Keratinocyte (primary cell): ENCODE data around the gene DEFB132. TPM values are rescaled to one million over a fixed set of nuclear protein-coding genes. Genes with fewer than 3 reads are reported as not detected.

Experiments
- DNase-seq: peaks from one replicate; pipeline ENCODE4 v3.0.0-alpha.2; 2011; ENCODE audit warnings: low read depth, missing footprints, low spot score
- FAIRE-seq: peaks from 2 replicates; lab custom pipeline; 2011; peaks lifted over from hg19 to GRCh38; lab: Jason Lieb, UNC
- H2AFZ ChIP-seq: 2 replicates; pipeline ENCODE4 v1.6.0; 2012; ENCODE audit warnings: low read length, control low read depth, inconsistent platforms; ENCODE audit not compliant: control insufficient read depth
- H3K27ac ChIP-seq: 2 replicates; pipeline ENCODE4 v1.5.1; 2011; ENCODE audit warnings: low read length; ENCODE audit not compliant: control insufficient read depth, insufficient read depth
- H3K27me3 ChIP-seq: 3 replicates; pipeline ENCODE4 v1.6.0; 2011; ENCODE audit warnings: low read length; ENCODE audit not compliant: control insufficient read depth, insufficient read depth; ENCODE audit errors: extremely low read depth
- H3K36me3 ChIP-seq, 2 experiments: 2 replicates in 1 of 2; 3 replicates in 1 of 2; pipeline ENCODE4 v1.5.1; 2011; ENCODE audit warnings: low read length in 2 of 2, mild to moderate bottlenecking in 1 of 2; ENCODE audit not compliant: control insufficient read depth in 2 of 2, insufficient read depth in 2 of 2; ENCODE audit errors: extremely low read depth in 1 of 2
- H3K4me1 ChIP-seq: 3 replicates; pipeline ENCODE4 v1.5.1; 2011; ENCODE audit warnings: low read length; ENCODE audit not compliant: control insufficient read depth, insufficient read depth; ENCODE audit errors: extremely low read depth
- H3K4me2 ChIP-seq: 3 replicates; pipeline ENCODE4 v1.6.0; 2011; ENCODE audit warnings: low read depth, low read length; ENCODE audit not compliant: control insufficient read depth, insufficient read depth; ENCODE audit errors: extremely low read depth
- H3K4me3 ChIP-seq, 3 experiments: fragments of 200-600 bp in 1 of 3; sonication (generic) in 1 of 3; 2 replicates in 2 of 3; 3 replicates in 1 of 3; pipeline ENCODE4 v1.5.1; 2011 to 2016; ENCODE audit warnings: low read length in 3 of 3, mild to moderate bottlenecking in 3 of 3, control low read depth in 2 of 3, inconsistent platforms in 1 of 3, low read depth in 1 of 3, mixed read lengths in 1 of 3, mixed run types in 1 of 3, moderate library complexity in 1 of 3; ENCODE audit not compliant: control insufficient read depth in 2 of 3, insufficient read depth in 2 of 3; ENCODE audit errors: extremely low read depth in 1 of 3
- H3K79me2 ChIP-seq: 2 replicates; pipeline ENCODE4 v1.6.0; 2012; ENCODE audit warnings: low read length; ENCODE audit not compliant: control insufficient read depth, insufficient read depth
- H3K9ac ChIP-seq: 3 replicates; pipeline ENCODE4 v1.6.0; 2011; ENCODE audit warnings: low read length; ENCODE audit not compliant: control insufficient read depth, insufficient read depth; ENCODE audit errors: extremely low read depth
- H3K9me1 ChIP-seq: 3 replicates; pipeline ENCODE4 v1.6.0; 2011; ENCODE audit warnings: low read length; ENCODE audit not compliant: control insufficient read depth, insufficient read depth; ENCODE audit errors: extremely low read depth
- H3K9me3 ChIP-seq: 2 replicates; pipeline ENCODE4 v1.5.1; 2012; ENCODE audit warnings: low read depth, low read length; ENCODE audit not compliant: control insufficient read depth
- H4K20me1 ChIP-seq: 3 replicates; pipeline ENCODE4 v1.6.0; 2011; ENCODE audit warnings: low read length; ENCODE audit not compliant: control insufficient read depth, insufficient read depth; ENCODE audit errors: extremely low read depth
- EZH2 ChIP-seq: IDR thresholded peaks from one replicate; pipeline ENCODE4 v1.6.1; 2012; ENCODE audit warnings: inconsistent platforms, mild to moderate bottlenecking, low read length, moderate library complexity
- dilution Hi-C: fragments of 300-500 bp; cut with MboI; formaldehyde crosslinking; loops from one replicate; pipeline ENCODE4 v1.7.0; 2020; ENCODE audit warnings: low sequenced_read_pairs; ENCODE audit not compliant: extremely low pct_ligation_motif_present
- polyA plus RNA-seq, 5 experiments: library from polyadenylated mRNA; depleted of rRNA in 3 of 5; stranded (reverse) in 3 of 5; stranded (forward) in 1 of 5; unstranded in 1 of 5; fragments of >200 nt; gene quantifications; 1 replicate in 1 of 5; 2 replicates in 3 of 5; 3 replicates in 1 of 5; pipeline versions ENCODE4 v1.2.1 to v1.2.3, GENCODE V29; 2011 to 2012; ENCODE audit warnings: missing spikeins in 2 of 5, low read depth in 1 of 5, low replicate concordance in 1 of 5
- TF ChIP-seq, protein P1 (sequence below), 3 experiments: IDR thresholded peaks in 1 of 3; conservative IDR thresholded peaks in 1 of 3; optimal IDR thresholded peaks in 1 of 3; 2 replicates in 2 of 3; 3 replicates in 1 of 3; pipeline versions ENCODE3 to v1.5.1; 2011; ENCODE audit warnings: low read length in 3 of 3, mild to moderate bottlenecking in 3 of 3, moderate library complexity in 2 of 3, control low read depth in 1 of 3, inconsistent platforms in 1 of 3; ENCODE audit not compliant: insufficient read depth in 2 of 3; ENCODE audit errors: extremely low read depth in 1 of 3

DEFB132 gene
- polyA plus RNA-seq, 1 donor (not counting 4 experiments of a cell fraction or from before 2014, with no cell fraction given), result not detected

DNA sequence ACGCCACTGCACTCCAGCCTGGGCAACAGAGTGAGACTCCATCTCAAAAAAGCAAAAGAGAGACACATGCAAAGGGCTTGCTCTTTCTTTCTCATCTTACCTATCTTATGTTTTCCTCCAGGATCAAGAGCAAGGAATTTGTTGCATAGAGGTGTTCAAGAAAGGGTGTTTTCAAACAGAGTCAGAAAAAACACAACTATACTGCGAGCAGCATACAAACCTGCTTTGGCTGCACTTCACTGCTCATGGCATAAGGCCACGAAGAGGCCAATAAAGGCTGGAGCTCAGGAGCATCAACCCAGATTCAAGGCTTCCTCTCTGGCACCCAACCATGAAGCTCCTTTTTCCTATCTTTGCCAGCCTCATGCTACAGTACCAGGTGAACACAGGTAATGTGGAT is 30.6 kb upstream of the DEFB132 start, which contains the start of gene DEFB129:
Gene DEFB129, plus strand, starts transcription at position 301 of the 400 bp plus-strand sequence. Its CDS starts 31 bp downstream, at position 332.
- no peaks in the 10 kb centered on the region for H3K36me3 ChIP-seq
- no peak within 1 kb of the TSS for H3K9ac ChIP-seq
- no peaks in the 10 kb centered on the region for H3K9me3 ChIP-seq
- H3K27ac ChIP-seq, result no peak within 1 kb of the TSS
- dilution Hi-C loops, result no loop called here
- H2AFZ ChIP-seq, result no peak within 1 kb of the TSS
- FAIRE-seq (no peak), DNase-seq (no peak)
- no peaks in the 10 kb centered on the region for H3K9me1 ChIP-seq
- no peaks in the 10 kb centered on the region for H4K20me1 ChIP-seq
- H3K79me2 ChIP-seq, result no peaks in the 10 kb centered on the region
- TF ChIP-seq, protein P1, sequence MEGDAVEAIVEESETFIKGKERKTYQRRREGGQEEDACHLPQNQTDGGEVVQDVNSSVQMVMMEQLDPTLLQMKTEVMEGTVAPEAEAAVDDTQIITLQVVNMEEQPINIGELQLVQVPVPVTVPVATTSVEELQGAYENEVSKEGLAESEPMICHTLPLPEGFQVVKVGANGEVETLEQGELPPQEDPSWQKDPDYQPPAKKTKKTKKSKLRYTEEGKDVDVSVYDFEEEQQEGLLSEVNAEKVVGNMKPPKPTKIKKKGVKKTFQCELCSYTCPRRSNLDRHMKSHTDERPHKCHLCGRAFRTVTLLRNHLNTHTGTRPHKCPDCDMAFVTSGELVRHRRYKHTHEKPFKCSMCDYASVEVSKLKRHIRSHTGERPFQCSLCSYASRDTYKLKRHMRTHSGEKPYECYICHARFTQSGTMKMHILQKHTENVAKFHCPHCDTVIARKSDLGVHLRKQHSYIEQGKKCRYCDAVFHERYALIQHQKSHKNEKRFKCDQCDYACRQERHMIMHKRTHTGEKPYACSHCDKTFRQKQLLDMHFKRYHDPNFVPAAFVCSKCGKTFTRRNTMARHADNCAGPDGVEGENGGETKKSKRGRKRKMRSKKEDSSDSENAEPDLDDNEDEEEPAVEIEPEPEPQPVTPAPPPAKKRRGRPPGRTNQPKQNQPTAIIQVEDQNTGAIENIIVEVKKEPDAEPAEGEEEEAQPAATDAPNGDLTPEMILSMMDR (optimal IDR thresholded peaks at IDR 0.05 in 1 of 3, IDR thresholded peaks at IDR 0.05 in 1 of 3, conservative IDR thresholded peaks at IDR 0.05 in 1 of 3; ENCODE audit: extremely low read depth in 1 of 3, insufficient read depth in 2 of 3, low read length in 3 of 3), result no peak
- TF ChIP-seq EZH2, result no peak
- H3K27me3 ChIP-seq, result no peaks in the 10 kb centered on the region
- H3K4me2 ChIP-seq, result no peak within 1 kb of the TSS
- H3K4me1 ChIP-seq, result no peaks in the 10 kb centered on the region
- H3K4me3 ChIP-seq, result no peak within 1 kb of the TSS

DNA sequence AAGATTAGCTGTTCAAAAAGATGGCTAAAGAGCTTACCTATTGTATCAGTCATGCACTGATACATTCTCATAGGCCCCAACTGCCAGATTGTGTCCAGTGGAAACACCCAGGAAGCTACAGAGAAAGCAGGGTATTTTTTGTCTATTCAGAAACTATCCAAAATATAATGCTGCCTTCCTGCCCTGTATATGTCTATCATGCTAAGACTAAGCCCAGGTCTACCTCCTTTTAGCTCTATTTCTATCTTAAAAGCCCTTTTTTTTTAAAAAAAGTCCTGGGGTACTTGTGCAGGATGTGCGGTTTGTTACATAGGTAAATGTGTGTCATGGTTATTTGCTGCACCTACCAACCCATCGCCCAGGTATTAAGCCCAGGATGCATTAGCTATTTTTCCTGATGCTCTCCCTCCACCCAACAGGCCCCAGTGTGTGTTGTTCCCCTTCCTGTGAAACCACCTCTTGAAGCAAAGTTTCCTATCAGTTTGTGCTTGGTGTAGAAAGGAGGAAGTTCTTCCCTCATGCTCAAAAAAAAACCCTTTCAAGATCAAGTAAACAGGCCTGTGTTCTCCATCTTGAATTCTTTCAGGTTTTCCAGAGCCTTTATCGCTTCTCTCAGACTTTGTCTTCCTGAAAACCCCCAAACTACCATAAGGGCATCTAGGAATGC is 30.0 kb upstream of the DEFB132 start:
- Histone ChIP-seq H3K36me3 (no peaks in the 10 kb centered on the region), H2AFZ (no peak overlapping the region), H3K27me3 (no peaks in the 10 kb centered on the region), H3K79me2 (no peaks in the 10 kb centered on the region), H3K9me3 (no peaks in the 10 kb centered on the region), H3K27ac (no peak overlapping the region), H3K4me1 (no peaks in the 10 kb centered on the region), H4K20me1 (no peaks in the 10 kb centered on the region), H3K9ac (no peak overlapping the region), H3K9me1 (no peaks in the 10 kb centered on the region), H3K4me3 (no peak overlapping the region), H3K4me2 (no peak overlapping the region)
- dilution Hi-C loops, result no loop called here
- DNase-seq (no peak), FAIRE-seq (no peak)
- TF ChIP-seq, protein P1 (optimal IDR thresholded peaks at IDR 0.05 in 1 of 3, IDR thresholded peaks at IDR 0.05 in 1 of 3, conservative IDR thresholded peaks at IDR 0.05 in 1 of 3; ENCODE audit: extremely low read depth in 1 of 3, insufficient read depth in 2 of 3, low read length in 3 of 3), result no peak
- no peak for TF ChIP-seq EZH2
